Spleen (tissue), 11 donors: ENCODE results near the gene TEKT5. TPM values are rescaled to one million over a fixed set of nuclear protein-coding genes. Genes with fewer than 3 reads are reported as not detected.

Experiments used
- DNase-seq: peaks from one replicate; pipeline ENCODE4 v3.0.0-alpha.2; 2020
- H3K27ac ChIP-seq, 8 donors: fragments of 200-600 bp; sonication (generic) in 7 of 8; 1 replicate in 4 of 8; 2 replicates in 4 of 8; pipeline versions ENCODE4 v1.5.0 to v1.8.0; 2016 to 2021; ENCODE audit warnings: inconsistent platforms in 4 of 8, mild to moderate bottlenecking in 4 of 8, moderate library complexity in 1 of 8
- H3K27me3 ChIP-seq, 7 donors: fragments of 200-600 bp; sonication (generic) in 6 of 7; replicated peaks in 1 of 7; 1 replicate in 4 of 7; 2 replicates in 3 of 7; pipeline versions ENCODE4 v1.5.0 to v1.8.0; 2016 to 2021; ENCODE audit warnings: inconsistent platforms in 3 of 7, mild to moderate bottlenecking in 1 of 7
- H3K36me3 ChIP-seq, 6 donors: fragments of 200-600 bp; sonication (generic) in 5 of 6; 1 replicate in 4 of 6; 2 replicates in 2 of 6; pipeline versions ENCODE4 v1.5.0 to v1.8.0; 2016 to 2021; ENCODE audit warnings: inconsistent platforms in 2 of 6
- H3K4me1 ChIP-seq, 6 donors: fragments of 200-600 bp; sonication (generic) in 5 of 6; 1 replicate in 3 of 6; 2 replicates in 3 of 6; pipeline versions ENCODE4 v1.5.0 to v1.8.0; 2016 to 2021; ENCODE audit warnings: inconsistent platforms in 3 of 6
- H3K4me3 ChIP-seq, 8 donors: fragments of 200-600 bp; sonication (generic) in 7 of 8; 1 replicate in 4 of 8; 2 replicates in 4 of 8; pipeline versions ENCODE4 v1.5.0 to v1.8.0; 2016 to 2021; ENCODE audit warnings: inconsistent platforms in 4 of 8, mild to moderate bottlenecking in 4 of 8, moderate library complexity in 2 of 8
- H3K9me3 ChIP-seq, 8 donors: fragments of 200-600 bp; sonication (generic) in 7 of 8; 1 replicate in 4 of 8; 2 replicates in 4 of 8; pipeline versions ENCODE4 v1.5.0 to v1.8.0; 2016 to 2021; ENCODE audit warnings: inconsistent platforms in 4 of 8
- CTCF ChIP-seq, 11 experiments: fragments of 200-600 bp in 7 of 11; fragments of 450-650 bp in 4 of 11; sonication (generic) in 4 of 11; IDR thresholded peaks in 8 of 11; conservative IDR thresholded peaks in 3 of 11; 1 replicate in 7 of 11; 2 replicates in 4 of 11; pipeline versions ENCODE4 v1.4.0 to v1.8.0; 2016 to 2021; ENCODE audit warnings: antibody characterized with exemption in 11 of 11, inconsistent platforms in 4 of 11, mild to moderate bottlenecking in 1 of 11
- POLR2A ChIP-seq, 3 donors: fragments of 450-650 bp; IDR thresholded peaks; one replicate each; pipeline ENCODE4 v1.5.1; 2017; ENCODE audit warnings: antibody characterized with exemption in 3 of 3, mild to moderate bottlenecking in 1 of 3
- POLR2AphosphoS5 ChIP-seq, 3 donors: sonication (generic); formaldehyde crosslinking; IDR thresholded peaks; one replicate each; pipeline ENCODE4 v1.5.1; 2017; ENCODE audit warnings: antibody characterized with exemption in 3 of 3
- WGBS, 5 donors: extraction: QIAGEN DNeasy Blood & Tissue Kit in 3 of 5; methylation state at CpG; one replicate each; pipeline versions ENCODE4 v1.1.5 to v1.1.7; 2013 to 2018; 5-methylcytosine and 5-hydroxymethylcytosine counted together
- intact Hi-C: fragments of 100-400 bp; cut with DNase I; formaldehyde crosslinking; loops from one replicate; pipeline ENCODE4 v1.15.0; 2023; ENCODE audit warnings: low total_unique reads
- polyA plus RNA-seq, 3 donors: library from polyadenylated mRNA; stranded (reverse); fragments of 200-250 nt; gene quantifications; one replicate each; pipeline ENCODE4 v1.2.1, GENCODE V29; 2013
- total RNA-seq, 7 donors: library from RNA; depleted of rRNA in 3 of 7; stranded (reverse); fragments of >200 nt in 3 of 7; fragmentation: NEBNext Ultra II Directional in 4 of 7; extraction: Animal tissue kit (Norgen Biotek cat#: 25700) in 4 of 7; gene quantifications; one replicate each; pipeline versions ENCODE4 v1.1.0 to v1.2.1, GENCODE V29; 2016 to 2021
- donor health status: healthy with polysubstance abuse.
- donor health status: DM: no; HTN: no; CAD: no; lungs with moderate emphysema.
- donor health status: DM: no; HTN: no; CAD: no.
- donor health status: Bipolar disorder and iron deficiency.
- donor health status: healthy.
- donor health status: DM: no; HTN: no; CAD: no.
- donor health status: DM: yes; HTN: yes; CAD: no.

The TEKT5 gene
- total and polyA plus RNA-seq, 10 donors, result 0.17 to 1.5 (median 0.43) TPM; not detected in 3

DNA sequence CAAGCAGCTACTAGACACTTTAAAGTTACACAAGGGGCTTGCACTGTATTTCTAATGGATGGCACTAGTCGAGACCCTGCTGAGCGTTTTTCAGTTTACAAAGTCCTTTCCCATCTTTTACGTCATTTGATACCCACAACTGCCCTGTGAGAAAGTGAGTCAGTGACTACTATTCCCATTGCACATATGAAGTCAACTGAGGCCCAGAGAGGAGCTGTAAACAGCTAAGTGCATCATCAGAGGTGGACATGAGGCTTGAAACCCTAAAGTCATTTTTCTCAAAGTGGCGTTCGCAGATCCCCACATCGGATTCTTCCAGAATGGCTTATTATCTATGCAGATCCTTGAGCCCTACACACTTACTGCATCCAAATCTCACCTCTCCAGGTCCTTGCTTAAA, 50.6 kb downstream of the TEKT5 start:
- no peak for DNase-seq
- no peak for TF ChIP-seq POLR2AphosphoS5 (IDR thresholded peaks at IDR 0.05)
- no peak for TF ChIP-seq CTCF (IDR thresholded peaks at IDR 0.05 in 8 of 11, conservative IDR thresholded peaks at IDR 0.05 in 3 of 11)
- TF ChIP-seq POLR2A (IDR thresholded peaks at IDR 0.05), result no peak
- Histone ChIP-seq H3K27ac (no peak overlapping the region), H3K9me3 (peaks cover 0 to 7% (median 0%) of the 10 kb centered on the region in 8 donors), H3K4me3 (no peak overlapping the region), H3K4me1 (peaks cover 0 to 5% (median 0%) of the 10 kb centered on the region in 6 donors), H3K36me3 (no peaks in the 10 kb centered on the region), H3K27me3 (no peaks in the 10 kb centered on the region)
- intact Hi-C loops, result no loop called here
- WGBS, 5 donors, result 85 to 93% (median 91%) methylated on average over 6 of the region's 6 CpGs

DNA sequence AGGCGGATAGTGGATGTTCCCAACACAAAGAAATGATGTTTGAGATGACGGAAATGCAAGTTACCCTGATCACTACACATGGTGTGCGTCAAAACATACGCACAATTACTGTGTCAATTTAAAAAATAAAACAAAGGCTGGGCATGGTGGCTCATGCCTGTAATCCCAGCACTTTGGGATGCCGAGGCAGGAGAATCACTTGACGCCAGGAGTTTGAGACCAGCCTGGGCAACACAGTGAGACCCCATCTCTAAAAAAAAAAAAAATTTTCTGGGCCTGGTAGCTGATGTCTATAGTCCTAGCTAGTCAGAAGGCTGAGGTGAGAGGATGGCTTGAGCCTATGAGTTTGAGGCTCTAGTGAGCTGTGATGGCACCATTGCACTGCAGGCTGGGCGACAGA, 51.8 kb downstream of the TEKT5 start:
- no peak overlapping the region for H3K4me3 ChIP-seq
- TF ChIP-seq POLR2A (IDR thresholded peaks at IDR 0.05) (no peak), CTCF (IDR thresholded peaks at IDR 0.05 in 8 of 11, conservative IDR thresholded peaks at IDR 0.05 in 3 of 11) (no peak), POLR2AphosphoS5 (IDR thresholded peaks at IDR 0.05) (no peak)
- intact Hi-C loops, result no loop called here
- no peak overlapping the region for H3K27ac ChIP-seq
- WGBS, 5 donors, result 91 to 95% (median 93%) methylated on average over 7 of the region's 7 CpGs
- DNase-seq, result no peak
- no peaks in the 10 kb centered on the region for H3K27me3 ChIP-seq
- no peaks in the 10 kb centered on the region for H3K36me3 ChIP-seq
- H3K9me3 ChIP-seq, result peaks cover 0 to 7% (median 0%) of the 10 kb centered on the region in 8 donors
- H3K4me1 ChIP-seq, result no peaks in the 10 kb centered on the region

- 67 to 78% (median 74%) methylated on average over 6 of the region's 6 CpGs for WGBS, 5 donors
Observed at GRCh38 chr16:10641953-10642949, 52.5 kb downstream of the TEKT5 start.

More at GRCh38 chr16:10641953-10642949, 52.5 kb downstream of the TEKT5 start:
- TF ChIP-seq POLR2A (IDR thresholded peaks at IDR 0.05) (no peak), CTCF (IDR thresholded peaks at IDR 0.05 in 8 of 11, conservative IDR thresholded peaks at IDR 0.05 in 3 of 11) (no peak), POLR2AphosphoS5 (IDR thresholded peaks at IDR 0.05) (no peak)
- no peaks in the 10 kb centered on the region for H3K27me3 ChIP-seq
- intact Hi-C loops, result no loop called here
- no peak overlapping the region for H3K4me3 ChIP-seq
- no peaks in the 10 kb centered on the region for H3K36me3 ChIP-seq
- no peak overlapping the region for H3K27ac ChIP-seq
- H3K9me3 ChIP-seq, result peaks cover 0 to 7% (median 0%) of the 10 kb centered on the region in 8 donors
- H3K4me1 ChIP-seq, result no peaks in the 10 kb centered on the region
- DNase-seq, result no peak
